WERI-Rb-1 (cell line): ENCODE data around the gene MTPN.

Experiments used
- DNase-seq: peaks from one replicate; pipeline ENCODE4 v3.0.0-alpha.2; 2020
- H3K27ac ChIP-seq: fragments of 250-450 bp; sonication (Bioruptor Pico); 2 replicates; pipeline ENCODE4 v1.5.1; 2020; ENCODE audit warnings: mild to moderate bottlenecking, moderate library complexity
- H3K27me3 ChIP-seq: fragments of 250-450 bp; sonication (Bioruptor Pico); 2 replicates; pipeline ENCODE4 v1.5.1; 2021; ENCODE audit warnings: mild to moderate bottlenecking, low read depth, moderate library complexity; ENCODE audit not compliant: insufficient read depth, severe bottlenecking
- H3K36me3 ChIP-seq: fragments of 250-450 bp; sonication (Bioruptor Pico); 2 replicates; pipeline ENCODE4 v1.5.1; 2020; ENCODE audit warnings: mild to moderate bottlenecking, moderate library complexity
- H3K4me3 ChIP-seq: 2 replicates; pipeline ENCODE4 v1.5.1; 2011; ENCODE audit warnings: low read depth, mild to moderate bottlenecking, control low read depth, low read length
- H3K9me3 ChIP-seq: fragments of 250-450 bp; sonication (Bioruptor Pico); 2 replicates; pipeline ENCODE4 v1.5.1; 2021; ENCODE audit warnings: mild to moderate bottlenecking, moderate library complexity; ENCODE audit not compliant: severe bottlenecking
- CTCF ChIP-seq: IDR thresholded peaks from 2 replicates; pipeline ENCODE4 v1.5.1; 2011; ENCODE audit warnings: low read depth, mild to moderate bottlenecking, control low read depth, inconsistent platforms, low read length

The MTPN gene

DNA sequence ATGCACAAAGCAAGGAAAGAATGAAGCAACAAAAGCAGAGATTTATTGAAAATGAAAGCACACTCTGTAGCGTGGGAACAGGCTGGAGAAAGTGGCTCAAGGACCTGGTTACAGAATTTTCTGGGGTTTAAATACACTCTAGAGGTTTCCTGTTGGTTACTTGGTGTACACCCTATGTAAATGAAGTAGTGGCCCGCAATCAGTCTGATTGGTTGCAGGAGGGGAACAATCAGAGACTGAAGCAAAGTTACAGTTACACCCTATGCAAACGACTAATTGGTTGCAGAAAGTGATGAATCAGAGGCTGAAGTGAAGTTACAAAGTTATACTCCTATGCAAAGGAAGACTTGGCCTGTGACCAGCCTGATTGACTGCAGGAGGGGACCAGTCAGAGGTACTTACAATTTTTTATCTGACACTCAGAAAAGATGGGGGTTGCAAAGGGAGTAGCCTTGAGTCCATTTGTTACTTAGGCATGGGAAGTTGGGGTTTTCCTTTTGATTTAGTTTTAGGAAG is 3.6 kb upstream of the MTPN start:
- Histone ChIP-seq H3K4me3 (no peak overlapping the region), H3K36me3 (peaks cover 3% of the 10 kb centered on the region), H3K27ac (no peak overlapping the region), H3K9me3 (no peaks in the 10 kb centered on the region), H3K27me3 (no peaks in the 10 kb centered on the region)
- no peak for DNase-seq
- TF ChIP-seq CTCF = no peak

DNA sequence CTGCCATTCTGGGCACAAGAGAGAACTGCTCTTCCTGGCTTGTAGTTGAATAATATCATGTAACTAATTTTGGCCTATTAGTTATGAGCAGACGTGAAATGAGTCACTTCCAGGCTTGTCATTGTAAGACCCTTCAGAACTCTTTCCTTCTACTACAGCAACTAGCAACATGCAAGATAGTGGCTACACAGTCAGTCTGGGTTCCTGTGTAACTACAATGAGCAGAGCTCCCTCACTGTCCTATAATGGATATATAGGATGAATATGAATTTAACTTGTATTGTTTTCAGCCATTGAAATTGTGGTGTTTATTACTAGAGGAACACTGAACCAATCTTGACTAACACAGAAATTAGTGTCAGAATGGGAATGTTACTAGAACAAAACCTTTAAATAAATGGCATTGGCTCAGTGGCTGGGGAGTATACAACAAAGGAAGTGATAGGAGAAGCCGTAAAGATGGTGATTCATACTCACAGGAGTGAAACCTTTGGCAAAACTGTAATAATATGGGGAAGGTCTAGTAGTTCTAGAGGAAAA is 2.9 kb upstream of the MTPN start:
- H3K4me3 ChIP-seq = no peak overlapping the region
- no peak overlapping the region for H3K27ac ChIP-seq
- no peaks in the 10 kb centered on the region for H3K27me3 ChIP-seq
- DNase-seq = no peak
- TF ChIP-seq CTCF = no peak
- no peaks in the 10 kb centered on the region for H3K9me3 ChIP-seq
- peaks cover 3% of the 10 kb centered on the region for H3K36me3 ChIP-seq

DNA sequence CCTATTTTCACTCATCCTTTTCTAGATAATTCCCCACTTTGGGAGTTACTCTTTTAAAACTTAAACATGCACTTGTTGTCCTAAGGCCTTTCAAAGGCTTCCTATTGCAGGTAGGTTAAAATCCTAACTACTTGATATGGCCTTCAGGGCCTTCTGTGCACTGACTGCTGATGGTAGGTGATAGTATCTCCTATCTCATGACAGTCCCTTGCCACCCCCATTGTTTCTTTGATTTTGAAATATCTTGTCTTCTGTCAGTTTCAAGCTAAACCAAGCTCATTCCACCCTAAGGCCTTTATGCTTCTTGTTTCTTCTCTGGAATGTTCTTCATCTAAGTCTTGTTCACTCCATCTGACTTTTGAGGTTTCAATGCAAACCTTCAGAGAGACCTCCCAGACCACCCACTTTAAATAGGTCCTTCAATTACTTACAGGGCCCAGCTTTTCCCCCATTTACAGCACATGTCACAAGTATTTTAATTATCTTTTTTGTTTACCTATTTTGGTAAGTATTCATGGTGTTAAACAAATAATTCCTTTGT is 2.4 kb upstream of the MTPN start:
- H3K36me3 ChIP-seq = peaks cover 7% of the 10 kb centered on the region
- no peaks in the 10 kb centered on the region for H3K27me3 ChIP-seq
- no peaks in the 10 kb centered on the region for H3K9me3 ChIP-seq
- no peak overlapping the region for H3K27ac ChIP-seq
- TF ChIP-seq CTCF = no peak
- DNase-seq = no peak
- no peak overlapping the region for H3K4me3 ChIP-seq

DNA sequence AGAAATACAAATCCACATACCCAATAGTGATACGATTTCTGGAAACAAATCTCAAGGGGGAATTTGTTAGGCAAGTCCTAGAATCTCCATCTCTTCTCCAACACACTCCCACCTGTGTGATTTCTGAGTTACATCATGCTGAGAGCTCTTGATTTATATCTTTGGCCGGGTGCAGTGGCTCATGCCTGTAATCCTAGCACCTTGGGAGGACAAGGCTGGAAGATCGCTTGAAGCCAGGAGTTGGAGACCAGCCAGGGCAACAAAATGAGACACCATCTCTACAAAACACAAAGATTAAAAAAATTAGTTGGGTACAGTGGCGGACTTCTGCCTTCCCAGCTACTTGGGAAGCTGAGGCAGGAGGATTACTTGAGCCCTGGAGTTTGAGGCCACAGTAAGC is 1.5 kb upstream of the MTPN start:
- no peak overlapping the region for H3K4me3 ChIP-seq
- no peak overlapping the region for H3K27ac ChIP-seq
- no peaks in the 10 kb centered on the region for H3K9me3 ChIP-seq
- TF ChIP-seq CTCF = no peak
- H3K27me3 ChIP-seq = no peaks in the 10 kb centered on the region
- DNase-seq = no peak
- H3K36me3 ChIP-seq = peaks cover 15% of the 10 kb centered on the region

DNA sequence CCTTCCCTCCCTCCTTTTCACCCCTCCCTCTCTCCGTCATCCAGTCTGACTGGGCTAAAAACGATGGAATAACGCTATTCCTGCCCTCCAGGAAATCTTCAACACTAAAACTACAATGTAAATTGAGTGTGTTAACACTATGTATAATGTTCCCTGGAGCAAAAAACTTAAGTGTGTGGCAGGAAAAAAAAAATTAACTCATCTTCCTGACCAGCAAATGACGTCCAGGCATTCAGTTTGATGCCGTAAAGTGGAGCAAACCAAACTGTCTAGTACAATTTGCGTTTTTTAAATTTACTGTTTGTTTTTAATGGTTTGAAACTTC is 545 bp upstream of the MTPN start:
- Histone ChIP-seq H3K27me3 (no peaks in the 10 kb centered on the region), H3K36me3 (peaks cover 21% of the 10 kb centered on the region), H3K4me3 (peak overlapping the region; percentile 96), H3K27ac (no peak overlapping the region; the same call in 1 of the 2 replicates), H3K9me3 (no peaks in the 10 kb centered on the region)
- no peak for TF ChIP-seq CTCF
- no peak for DNase-seq
